Fibroblast of skin of right quadriceps (primary cell): ENCODE data around the gene ENTPD7.

Experiments
- DNase-seq: peaks from one replicate; pipeline ENCODE4 v3.0.0-alpha.2; 2013

ENTPD7 gene

GRCh38 chr10:99648717-99649116 is 10.6 kb upstream of the ENTPD7 start:
- no peak for DNase-seq

- no peak for DNase-seq
Measured at GRCh38 chr10:99652800-99653390, 6.4 kb upstream of the ENTPD7 start.

GRCh38 chr10:99654390-99655175 is 4.7 kb upstream of the ENTPD7 start:
- DNase-seq, result no peak

- no peak for DNase-seq
Measured at GRCh38 chr10:99656199-99657064, 2.9 kb upstream of the ENTPD7 start.

- DNase-seq, result no peak
Measured at GRCh38 chr10:99658622-99659030, 683 bp upstream of the ENTPD7 start.

- no peak for DNase-seq
Measured at GRCh38 chr10:99659868-99660366, 608 bp downstream of the ENTPD7 start.

- no peak for DNase-seq
Measured at GRCh38 chr10:99660662-99661376, 1.5 kb downstream of the ENTPD7 start.

- DNase-seq, result peak; percentile 80
Measured at GRCh38 chr10:99661377-99661763, 2.1 kb downstream of the ENTPD7 start.

- DNase-seq, result no peak
Measured at GRCh38 chr10:99665304-99665703, 6.0 kb downstream of the ENTPD7 start.

- peak; percentile 91 for DNase-seq
Measured at GRCh38 chr10:99667108-99667751, 7.9 kb downstream of the ENTPD7 start.

GRCh38 chr10:99671386-99671785 is 12.1 kb downstream of the ENTPD7 start:
- no peak for DNase-seq

GRCh38 chr10:99672884-99673283 is 13.6 kb downstream of the ENTPD7 start:
- DNase-seq, result no peak

GRCh38 chr10:99673492-99673891 is 14.2 kb downstream of the ENTPD7 start:
- no peak for DNase-seq

GRCh38 chr10:99674762-99675161 is 15.5 kb downstream of the ENTPD7 start:
- DNase-seq, result no peak

- peak; percentile 91 for DNase-seq
Measured at GRCh38 chr10:99676426-99676825, 17.1 kb downstream of the ENTPD7 start.

GRCh38 chr10:99676895-99677294 is 17.6 kb downstream of the ENTPD7 start:
- peak; percentile 54 for DNase-seq

- no peak for DNase-seq
Measured at GRCh38 chr10:99678921-99679320, 19.6 kb downstream of the ENTPD7 start.

GRCh38 chr10:99681553-99681952 is 22.2 kb downstream of the ENTPD7 start:
- peak; percentile 79 for DNase-seq

GRCh38 chr10:99682032-99682431 is 22.7 kb downstream of the ENTPD7 start:
- no peak for DNase-seq

- DNase-seq, result no peak
Measured at GRCh38 chr10:99682752-99683151, 23.4 kb downstream of the ENTPD7 start.

- DNase-seq, result no peak
Measured at GRCh38 chr10:99685597-99685967, 26.3 kb downstream of the ENTPD7 start.

GRCh38 chr10:99689461-99689860 is 30.2 kb downstream of the ENTPD7 start:
- DNase-seq, result peak; percentile 10
